Lower lobe of right lung (tissue), 2 donors: ENCODE data around the gene EPC2. TPM values are rescaled to one million over a fixed set of nuclear protein-coding genes. Genes with fewer than 3 reads are reported as not detected.
A peak's percentile ranks its signal among the peaks of the same experiment; 100 is the strongest.
"Not testable (repeated sequence)": the region's sequence is repeated elsewhere in the genome, so short reads cannot be mapped to it uniquely, and the experiment has no call there.

Experiments used
- ATAC-seq, 2 donors: fragments of 200-7000 bp; cut with Tn5 transposase; one replicate each; pipeline ENCODE4 v1.9.1; 2020 to 2022; ENCODE audit warnings: mild to moderate bottlenecking in 2 of 2, moderate library complexity in 2 of 2
- DNase-seq: peaks from one replicate; pipeline ENCODE4 v3.0.0-alpha.2; 2020
- H3K27ac ChIP-seq: fragments of 200-600 bp; one replicate; pipeline ENCODE4 v1.8.0; 2022
- H3K27me3 ChIP-seq: fragments of 200-600 bp; one replicate; pipeline ENCODE4 v1.8.0; 2022; ENCODE audit warnings: low read depth
- H3K36me3 ChIP-seq: fragments of 200-600 bp; one replicate; pipeline ENCODE4 v1.8.0; 2022; ENCODE audit warnings: mild to moderate bottlenecking
- H3K4me1 ChIP-seq: fragments of 200-600 bp; one replicate; pipeline ENCODE4 v1.8.0; 2022
- H3K4me3 ChIP-seq: fragments of 200-600 bp; one replicate; pipeline ENCODE4 v1.8.0; 2022; ENCODE audit warnings: mild to moderate bottlenecking
- H3K9me3 ChIP-seq: fragments of 200-600 bp; one replicate; pipeline ENCODE4 v1.8.0; 2022
- intact Hi-C: fragments of 100-400 bp; cut with DNase I; formaldehyde crosslinking; loops from one replicate; pipeline ENCODE4 v1.11.0; 2022
- total RNA-seq: library from RNA; stranded (reverse); fragmentation: NEBNext Ultra II Directional; extraction: Animal tissue kit (Norgen Biotek cat#: 25700); gene quantifications from one replicate; pipeline ENCODE4 v1.2.1, GENCODE V29; 2021
- TF ChIP-seq, protein P1 (sequence below): fragments of 200-600 bp; IDR thresholded peaks from one replicate; pipeline ENCODE4 v1.8.0; 2022; ENCODE audit warnings: antibody characterized with exemption, mild to moderate bottlenecking
- donor health status: DM: no; HTN: yes; CAD: no; lungs with severe emphysema.

Gene EPC2
- total RNA-seq, 1 donor from 2014 or later, result 36.8 TPM

GRCh38 chr2:148680462-148680861 is 35.9 kb downstream of the EPC2 start:
- ATAC-seq, result peak in 1 of 2 donors; percentile 69
- peaks cover 15% of the 10 kb centered on the region for H3K4me1 ChIP-seq
- H3K36me3 ChIP-seq, result no peaks in the 10 kb centered on the region
- TF ChIP-seq, protein P1, sequence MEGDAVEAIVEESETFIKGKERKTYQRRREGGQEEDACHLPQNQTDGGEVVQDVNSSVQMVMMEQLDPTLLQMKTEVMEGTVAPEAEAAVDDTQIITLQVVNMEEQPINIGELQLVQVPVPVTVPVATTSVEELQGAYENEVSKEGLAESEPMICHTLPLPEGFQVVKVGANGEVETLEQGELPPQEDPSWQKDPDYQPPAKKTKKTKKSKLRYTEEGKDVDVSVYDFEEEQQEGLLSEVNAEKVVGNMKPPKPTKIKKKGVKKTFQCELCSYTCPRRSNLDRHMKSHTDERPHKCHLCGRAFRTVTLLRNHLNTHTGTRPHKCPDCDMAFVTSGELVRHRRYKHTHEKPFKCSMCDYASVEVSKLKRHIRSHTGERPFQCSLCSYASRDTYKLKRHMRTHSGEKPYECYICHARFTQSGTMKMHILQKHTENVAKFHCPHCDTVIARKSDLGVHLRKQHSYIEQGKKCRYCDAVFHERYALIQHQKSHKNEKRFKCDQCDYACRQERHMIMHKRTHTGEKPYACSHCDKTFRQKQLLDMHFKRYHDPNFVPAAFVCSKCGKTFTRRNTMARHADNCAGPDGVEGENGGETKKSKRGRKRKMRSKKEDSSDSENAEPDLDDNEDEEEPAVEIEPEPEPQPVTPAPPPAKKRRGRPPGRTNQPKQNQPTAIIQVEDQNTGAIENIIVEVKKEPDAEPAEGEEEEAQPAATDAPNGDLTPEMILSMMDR, result no peak
- H3K27ac ChIP-seq, result no peak overlapping the region
- no peak overlapping the region for H3K4me3 ChIP-seq
- intact Hi-C loops, result no loop called here
- no peaks in the 10 kb centered on the region for H3K27me3 ChIP-seq
- no peaks in the 10 kb centered on the region for H3K9me3 ChIP-seq
- no peak for DNase-seq

DNA sequence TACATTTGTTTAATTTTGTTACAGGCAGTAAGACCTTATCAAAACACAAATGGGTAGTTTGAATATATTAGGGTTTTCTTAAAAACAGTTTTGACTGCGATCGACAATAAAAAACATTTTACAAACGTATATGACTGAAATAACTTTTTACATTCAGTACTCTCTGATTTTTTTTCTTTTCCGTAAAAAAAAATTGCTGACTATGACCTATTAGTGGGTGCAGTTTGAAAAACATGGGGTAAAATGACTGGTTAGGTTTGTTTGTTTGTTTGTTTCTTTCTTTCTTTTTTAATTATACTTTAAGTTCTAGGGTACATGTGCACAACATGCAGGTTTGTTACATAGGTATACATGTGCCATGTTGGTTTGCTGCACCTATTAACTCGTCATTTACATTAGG is 36.9 kb downstream of the EPC2 start:
- intact Hi-C loops, result no loop called here
- peaks cover 13% of the 10 kb centered on the region for H3K4me1 ChIP-seq
- TF ChIP-seq, protein P1, result no peak
- no peaks in the 10 kb centered on the region for H3K9me3 ChIP-seq
- no peak overlapping the region for H3K27ac ChIP-seq
- H3K27me3 ChIP-seq, result no peaks in the 10 kb centered on the region
- no peak for DNase-seq
- no peak for ATAC-seq
- H3K36me3 ChIP-seq, result no peaks in the 10 kb centered on the region
- no peak overlapping the region for H3K4me3 ChIP-seq

- H3K36me3 ChIP-seq, H3K9me3 ChIP-seq, H3K27ac ChIP-seq, intact Hi-C loops, ATAC-seq, H3K4me3 ChIP-seq, H3K4me1 ChIP-seq, H3K27me3 ChIP-seq, DNase-seq: not testable (repeated sequence)
Observed at GRCh38 chr2:148681862-148682261, 37.3 kb downstream of the EPC2 start.

DNA sequence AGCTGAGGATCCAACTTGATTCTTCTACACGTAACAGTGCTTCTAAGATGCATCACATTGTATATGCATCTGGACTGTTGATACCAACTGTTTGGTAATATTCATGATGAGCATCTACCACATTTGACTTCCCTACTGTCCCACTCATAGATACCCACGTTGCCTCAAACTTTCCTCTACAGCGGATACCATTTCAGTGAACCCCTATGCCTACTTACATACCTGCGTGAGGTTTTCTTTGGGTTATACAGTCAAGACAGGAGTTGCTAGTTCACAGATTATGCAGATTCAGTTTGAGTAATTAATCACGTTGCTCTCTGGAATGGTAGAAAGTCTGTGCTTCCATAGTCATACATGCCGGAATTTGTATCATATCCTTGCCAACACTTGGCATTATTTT is 40.0 kb downstream of the EPC2 start:
- Histone ChIP-seq H3K27ac (no peak overlapping the region), H3K27me3 (no peaks in the 10 kb centered on the region), H3K4me1 (peaks cover 5% of the 10 kb centered on the region), H3K9me3 (no peaks in the 10 kb centered on the region), H3K4me3 (no peak overlapping the region), H3K36me3 (no peaks in the 10 kb centered on the region)
- TF ChIP-seq, protein P1, result no peak
- no peak for DNase-seq
- intact Hi-C loops, result no loop called here
- ATAC-seq, result no peak

- H3K9me3 ChIP-seq, result no peaks in the 10 kb centered on the region
- ATAC-seq (no peak), DNase-seq (no peak)
- H3K4me3 ChIP-seq, result no peak overlapping the region
- no peak overlapping the region for H3K27ac ChIP-seq
- intact Hi-C loops, result no loop called here
- TF ChIP-seq, protein P1, result no peak
- no peaks in the 10 kb centered on the region for H3K27me3 ChIP-seq
- no peaks in the 10 kb centered on the region for H3K4me1 ChIP-seq
- H3K36me3 ChIP-seq, result peaks cover 22% of the 10 kb centered on the region
Observed at GRCh38 chr2:148687543-148687942, 43.0 kb downstream of the EPC2 start.

DNA sequence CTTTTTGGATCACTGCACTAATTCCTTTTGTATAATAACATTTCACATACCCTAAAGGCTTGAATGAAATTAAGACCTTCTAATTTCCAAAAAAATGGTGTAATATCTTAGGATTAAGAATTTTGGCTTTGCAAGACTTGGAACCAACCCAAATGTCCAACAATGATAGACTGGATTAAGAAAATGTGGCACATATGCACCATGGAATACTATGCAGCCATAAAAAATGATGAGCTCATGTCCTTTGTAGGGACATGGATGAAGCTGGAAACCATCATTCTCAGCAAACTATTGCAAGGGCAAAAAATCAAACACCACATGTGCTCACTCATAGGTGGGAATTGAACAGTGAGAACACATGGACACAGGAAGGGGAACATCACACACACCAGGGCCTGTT is 43.5 kb downstream of the EPC2 start:
- H3K27me3 ChIP-seq, intact Hi-C loops: not testable (repeated sequence)

GRCh38 chr2:148696985-148697384 is 52.4 kb downstream of the EPC2 start:
- Histone ChIP-seq H3K36me3 (peaks cover 12% of the 10 kb centered on the region), H3K27me3 (no peaks in the 10 kb centered on the region), H3K9me3 (peaks cover 22% of the 10 kb centered on the region), H3K4me1 (no peaks in the 10 kb centered on the region), H3K4me3 (no peak overlapping the region), H3K27ac (no peak overlapping the region)
- DNase-seq, result no peak
- intact Hi-C loops, result no loop called here
- TF ChIP-seq, protein P1, result no peak
- ATAC-seq, result no peak

More for the DNA sequence above, 43.5 kb downstream of the EPC2 start:
- not testable (repeated sequence) for H3K9me3 ChIP-seq, H3K4me1 ChIP-seq, DNase-seq, H3K4me3 ChIP-seq, ATAC-seq, H3K27ac ChIP-seq
- H3K36me3 ChIP-seq, result peaks cover 22% of the 10 kb centered on the region
